NCI-H526 (cell line): ENCODE data around the gene SMR3B.

Experiments used
- DNase-seq, 2 experiments: peaks; one replicate each; lab custom pipeline; 2025; lab: John Stamatoyannopoulos, UW

The SMR3B gene

GRCh38 chr4:70382691-70383181, at the start of gene SMR3B:
Gene SMR3B, plus strand, starts transcription at chr4:70383131. Its CDS starts 1,380 bp downstream, at chr4:70384511.
- DNase-seq = no peak

GRCh38 chr4:70334681-70335080, 48.2 kb upstream of the SMR3B start, which contains the start of gene CABS1:
Gene CABS1, plus strand, starts transcription at chr4:70334981. Its CDS starts 59 bp downstream, at chr4:70335040.
- DNase-seq = no peak

- no peak for DNase-seq
These were observed 46.9 kb upstream of the SMR3B start for GRCh38 chr4:70336043-70336442.

- DNase-seq = no peak
These were observed 45.0 kb upstream of the SMR3B start for GRCh38 chr4:70337886-70338420.

- DNase-seq = no peak
These were observed 26.7 kb upstream of the SMR3B start for GRCh38 chr4:70356185-70356584.

GRCh38 chr4:70359115-70359661, 23.7 kb upstream of the SMR3B start:
- DNase-seq = no peak

GRCh38 chr4:70360460-70360859, 22.5 kb upstream of the SMR3B start, which contains the start of gene SMR3A:
Gene SMR3A, plus strand, starts transcription at chr4:70360760. Its CDS starts 1,356 bp downstream, at chr4:70362116.
- no peak for DNase-seq

- DNase-seq = no peak
These were observed 18.9 kb upstream of the SMR3B start for GRCh38 chr4:70364002-70364401.

GRCh38 chr4:70365479-70365878, 17.5 kb upstream of the SMR3B start:
- no peak for DNase-seq

GRCh38 chr4:70367813-70368212, 15.1 kb upstream of the SMR3B start:
- DNase-seq = no peak

- DNase-seq = no peak
These were observed 10.9 kb upstream of the SMR3B start for GRCh38 chr4:70371987-70372386.

- DNase-seq = peak in 1 of 2 experiments; percentile 11
These were observed 10.2 kb upstream of the SMR3B start for GRCh38 chr4:70372760-70373159.

- no peak for DNase-seq
These were observed 2.4 kb upstream of the SMR3B start for GRCh38 chr4:70380578-70380977.

GRCh38 chr4:70392057-70392776, 9.3 kb downstream of the SMR3B start:
- DNase-seq = no peak

GRCh38 chr4:70397580-70397979, 14.6 kb downstream of the SMR3B start, which contains the start of gene OPRPN:
Gene OPRPN, plus strand, starts transcription at chr4:70397940. Its CDS starts 1,346 bp downstream, at chr4:70399286.
- no peak for DNase-seq

- DNase-seq = no peak
These were observed 16.4 kb downstream of the SMR3B start for GRCh38 chr4:70399319-70399718.

GRCh38 chr4:70402762-70403161, 19.8 kb downstream of the SMR3B start:
- no peak for DNase-seq

- no peak for DNase-seq
These were observed 22.8 kb downstream of the SMR3B start for GRCh38 chr4:70405765-70406164.

GRCh38 chr4:70425306-70425705, 42.4 kb downstream of the SMR3B start:
- DNase-seq = peak; percentile 2 to 17

GRCh38 chr4:70426789-70427188, 43.9 kb downstream of the SMR3B start:
- no peak for DNase-seq

- DNase-seq = peak in 1 of 2 experiments; percentile 10
These were observed 54.3 kb downstream of the SMR3B start for GRCh38 chr4:70437197-70437596.
